HG02973 (cell line): Measurements from ENCODE around the gene GTF2A1.
"Not testable (repeated sequence)": the region's sequence is repeated elsewhere in the genome, so short reads cannot be mapped to it uniquely, and the experiment has no call there.

Experiments
- ATAC-seq: cut with Tn5 transposase; IDR thresholded peaks from one replicate; pipeline ENCODE4 v1.9.1; 2021; ENCODE audit warnings: moderate library complexity; ENCODE audit not compliant: unreplicated experiment

GTF2A1 gene

GRCh38 chr14:81233615-81234014 is 12.9 kb upstream of the GTF2A1 start:
- no peak for ATAC-seq

GRCh38 chr14:81231540-81231939 is 10.8 kb upstream of the GTF2A1 start:
- no peak for ATAC-seq

GRCh38 chr14:81224222-81224621 is 3.5 kb upstream of the GTF2A1 start:
- no peak for ATAC-seq

- ATAC-seq, result not testable (repeated sequence)
These were observed 3.0 kb upstream of the GTF2A1 start for GRCh38 chr14:81223788-81224187.

- ATAC-seq, result no peak
These were observed 1.9 kb upstream of the GTF2A1 start for GRCh38 chr14:81222691-81223090.

- ATAC-seq, result no peak
These were observed 1.4 kb upstream of the GTF2A1 start for GRCh38 chr14:81222126-81222525.

GRCh38 chr14:81221579-81222102 is 882 bp upstream of the GTF2A1 start:
- no peak for ATAC-seq

GRCh38 chr14:81220580-81220829 is 254 bp downstream of the GTF2A1 start:
- no peak for ATAC-seq

- ATAC-seq, result no peak
These were observed 790 bp downstream of the GTF2A1 start for GRCh38 chr14:81219759-81220579.

GRCh38 chr14:81219210-81219758 is 1.5 kb downstream of the GTF2A1 start:
- peak; percentile 53 for ATAC-seq

- peak; percentile 67 for ATAC-seq
These were observed 8.9 kb downstream of the GTF2A1 start for GRCh38 chr14:81211844-81212243.

GRCh38 chr14:81209167-81209836 is 11.5 kb downstream of the GTF2A1 start:
- peak; percentile 49 for ATAC-seq

- ATAC-seq, result no peak
These were observed 12.3 kb downstream of the GTF2A1 start for GRCh38 chr14:81208489-81208888.

- ATAC-seq, result no peak
These were observed 14.6 kb downstream of the GTF2A1 start for GRCh38 chr14:81206115-81206514.

- ATAC-seq, result no peak
These were observed 15.1 kb downstream of the GTF2A1 start for GRCh38 chr14:81205639-81206038.

- ATAC-seq, result no peak
These were observed 20.7 kb downstream of the GTF2A1 start for GRCh38 chr14:81200054-81200453.

GRCh38 chr14:81199084-81199483 is 21.7 kb downstream of the GTF2A1 start:
- ATAC-seq, result no peak

- no peak for ATAC-seq
These were observed 22.1 kb downstream of the GTF2A1 start for GRCh38 chr14:81198651-81199050.

- peak; percentile 72 for ATAC-seq
These were observed 26.7 kb downstream of the GTF2A1 start for GRCh38 chr14:81193924-81194633.

- ATAC-seq, result no peak
These were observed 28.2 kb downstream of the GTF2A1 start for GRCh38 chr14:81192594-81192993.

- peak; percentile 92 for ATAC-seq
These were observed 32.8 kb downstream of the GTF2A1 start for GRCh38 chr14:81187832-81188522.
